OCI-LY7 (cell line): Measurements from ENCODE around the gene SPPL3. TPM values are rescaled to one million over a fixed set of nuclear protein-coding genes. Genes with fewer than 3 reads are reported as not detected.
A peak's percentile ranks its signal among the peaks of the same experiment; 100 is the strongest.

ENCODE experiments used
- BruUV-seq: library from RNA; stranded (reverse); fragments of 400-500 nt; replicated peaks from 2 replicates; lab custom pipeline; 2021; lab: Mats Ljungman, UMichigan
- CTCF ChIA-PET: fragments of 300-600 bp; sonication (Branson Sonifier 250); formaldehyde crosslinking; loops from one replicate; lab custom pipeline; 2022; ENCODE audit warnings: antibody characterized with exemption; ENCODE audit not compliant: unreplicated experiment; lab: Charles Lee
- POLR2A ChIA-PET: fragments of 300-600 bp; sonication (Branson Sonifier 250); formaldehyde crosslinking; loops from one replicate; lab custom pipeline; 2022; ENCODE audit warnings: antibody characterized with exemption; lab: Charles Lee
- DNase-seq: peaks from one replicate; pipeline ENCODE4 v3.0.0-alpha.2; 2015; ENCODE audit warnings: low spot score
- H2AFZ ChIP-seq: fragments of 200-600 bp; sonication (generic), shearing (Covaris generic); 2 replicates; pipeline ENCODE4 v1.6.1; 2014; ENCODE audit warnings: mild to moderate bottlenecking, antibody characterized with exemption, low read length, moderate library complexity
- H3K27ac ChIP-seq: fragments of 200-600 bp; sonication (generic); 2 replicates; pipeline ENCODE4 v1.5.1; 2014; ENCODE audit warnings: mixed run types, low read depth, mild to moderate bottlenecking, moderate library complexity, low read length, inconsistent platforms; ENCODE audit not compliant: poor library complexity, severe bottlenecking
- H3K36me3 ChIP-seq: fragments of 200-600 bp; sonication (generic); 2 replicates; pipeline ENCODE4 v1.6.1; 2014; ENCODE audit warnings: mild to moderate bottlenecking, antibody characterized with exemption, low read length, moderate library complexity, mixed read lengths; ENCODE audit not compliant: insufficient read depth
- H3K4me1 ChIP-seq: fragments of 200-600 bp; sonication (generic); 2 replicates; pipeline ENCODE4 v1.5.1; 2014; ENCODE audit warnings: mild to moderate bottlenecking, low read length; ENCODE audit not compliant: insufficient read depth, poor library complexity, severe bottlenecking
- H3K4me2 ChIP-seq: fragments of 200-600 bp; sonication (generic); 2 replicates; pipeline ENCODE4 v1.6.1; 2014; ENCODE audit warnings: mild to moderate bottlenecking, low read length
- H3K4me3 ChIP-seq: fragments of 200-600 bp; sonication (generic); 2 replicates; pipeline ENCODE4 v1.5.1; 2014; ENCODE audit warnings: mild to moderate bottlenecking, low read depth, low read length; ENCODE audit not compliant: poor library complexity, severe bottlenecking
- H3K79me2 ChIP-seq: fragments of 200-600 bp; sonication (generic); 2 replicates; pipeline ENCODE4 v1.6.1; 2016; ENCODE audit warnings: low read depth, mild to moderate bottlenecking, low read length, moderate library complexity, mixed read lengths; ENCODE audit not compliant: insufficient read depth
- H3K9me2 ChIP-seq: fragments of 200-600 bp; sonication (generic); 2 replicates; pipeline ENCODE4 v1.6.1; 2016; ENCODE audit warnings: mild to moderate bottlenecking, low read length, mixed read lengths; ENCODE audit not compliant: insufficient read depth
- H3K9me3 ChIP-seq: fragments of 200-600 bp; sonication (generic); 2 replicates; pipeline ENCODE4 v1.6.1; 2014; ENCODE audit warnings: mild to moderate bottlenecking, mixed run types, low read length, mixed read lengths
- H4K20me1 ChIP-seq: fragments of 200-600 bp; sonication (generic); 2 replicates; pipeline ENCODE4 v1.6.1; 2014; ENCODE audit warnings: mild to moderate bottlenecking, antibody characterized with exemption, low read length, moderate library complexity, mixed read lengths; ENCODE audit not compliant: insufficient read depth
- CTCF ChIP-seq: fragments of 200-600 bp; sonication (generic); conservative IDR thresholded peaks from 2 replicates; pipeline ENCODE4 v1.5.1; 2014; ENCODE audit warnings: mild to moderate bottlenecking, antibody characterized with exemption, low read length, moderate library complexity, mixed read lengths
- EZH2phosphoT487 ChIP-seq: fragments of 200-600 bp; sonication (generic); IDR thresholded peaks from 2 replicates; pipeline ENCODE4 v1.6.1; 2018; ENCODE audit warnings: low read depth, borderline replicate concordance, mild to moderate bottlenecking, mixed run types, antibody characterized with exemption, low read length, moderate library complexity, mixed read lengths
- intact Hi-C: fragments of 100-400 bp; cut with micrococcal nuclease; formaldehyde crosslinking; loops from one replicate; pipeline ENCODE4 v1.10.0; 2022; ENCODE audit not compliant: unreplicated experiment
- total RNA-seq, 2 experiments: library from RNA; depleted of rRNA in 1 of 2; stranded (reverse); fragments of >200 nt in 1 of 2; shearing (Covaris generic) in 1 of 2; gene quantifications; 2 replicates each; pipeline ENCODE4 v1.2.3, GENCODE V29; 2014 to 2022

SPPL3 gene
- total RNA-seq, 2 experiments from 2014 or later, result 8.6 to 36.6 TPM

GRCh38 chr12:120726510-120726793 lies 177.7 kb downstream of the SPPL3 start:
- Histone ChIP-seq H3K4me2 (peak overlapping the region; percentile 69), H3K9me2 (no peaks in the 10 kb centered on the region), H3K36me3 (peaks cover 32% of the 10 kb centered on the region), H3K4me1 (peaks cover 27% of the 10 kb centered on the region), H3K4me3 (peak overlapping the region; percentile 64), H3K27ac (no peak overlapping the region), H4K20me1 (no peaks in the 10 kb centered on the region), H2AFZ (no peak overlapping the region), H3K79me2 (no peaks in the 10 kb centered on the region), H3K9me3 (no peaks in the 10 kb centered on the region)
- TF ChIP-seq EZH2phosphoT487 (no peak), CTCF (no peak)
- POLR2A ChIA-PET, result no interaction called here
- BruUV-seq, result TSS peak; percentile 28
- CTCF ChIA-PET, result no interaction called here
- DNase-seq, result no peak
- intact Hi-C loops, result loop anchor here (5.0 to 10.0 kb wide), 3 partner anchors 144 to 292 kb away; partner anchors contain the start of genes COX6A1 and POP5

GRCh38 chr12:120725659-120726509 lies 178.3 kb downstream of the SPPL3 start, which contains the start of gene ACADS:
TSS of gene ACADS (plus strand) at chr12:120725826. CDS start at chr12:120725886, 60 bp downstream.
- POLR2A ChIA-PET, result interaction anchor here (0.6 kb wide), 1 partner anchor 15 kb away, joined by 3 read pairs; no protein-coding TSS in a partner anchor
- Histone ChIP-seq H3K27ac (no peak within 1 kb of the TSS), H2AFZ (peak within 1 kb of the TSS; percentile 48; the same call in 1 of the 2 replicates), H3K4me2 (peak within 1 kb of the TSS; percentile 69), H3K9me2 (no peaks in the 10 kb centered on the region), H4K20me1 (no peaks in the 10 kb centered on the region), H3K4me3 (peak within 1 kb of the TSS; percentile 64), H3K36me3 (peaks cover 38% of the 10 kb centered on the region), H3K79me2 (no peaks in the 10 kb centered on the region), H3K4me1 (peaks cover 33% of the 10 kb centered on the region), H3K9me3 (no peaks in the 10 kb centered on the region)
- DNase-seq, result peak; percentile 90
- TF ChIP-seq EZH2phosphoT487 (no peak), CTCF (no peak)
- no TSS peak for BruUV-seq
- CTCF ChIA-PET, result no interaction called here
- intact Hi-C loops, result loop anchor here (5.0 to 10.0 kb wide), 3 partner anchors 144 to 291 kb away; partner anchors contain the start of genes COX6A1 and POP5

GRCh38 chr12:120725151-120725658 lies 179.0 kb downstream of the SPPL3 start:
- H3K4me3 ChIP-seq, result peak overlapping the region; percentile 64
- H3K9me2 ChIP-seq, result no peaks in the 10 kb centered on the region
- no peak overlapping the region for H3K27ac ChIP-seq
- ChIA-PET POLR2A (interaction anchor here (0.6 kb wide), 1 partner anchor 14 kb away, joined by 3 read pairs; no protein-coding TSS in a partner anchor), CTCF (no interaction called here)
- no peaks in the 10 kb centered on the region for H3K79me2 ChIP-seq
- H3K4me2 ChIP-seq, result peak overlapping the region; percentile 69
- no peaks in the 10 kb centered on the region for H3K9me3 ChIP-seq
- peak overlapping the region; percentile 48; the same call in 1 of the 2 replicates for H2AFZ ChIP-seq
- peaks cover 36% of the 10 kb centered on the region for H3K4me1 ChIP-seq
- TF ChIP-seq CTCF (no peak), EZH2phosphoT487 (no peak)
- no TSS peak for BruUV-seq
- intact Hi-C loops, result loop anchor here (5.0 to 10.0 kb wide), 3 partner anchors 143 to 290 kb away; partner anchors contain the start of genes COX6A1 and POP5
- H4K20me1 ChIP-seq, result no peaks in the 10 kb centered on the region
- peaks cover 42% of the 10 kb centered on the region for H3K36me3 ChIP-seq
- no peak for DNase-seq
